Immature natural killer cell (primary cell): ENCODE results near the gene PRICKLE2. TPM values are rescaled to one million over a fixed set of nuclear protein-coding genes. Genes with fewer than 3 reads are reported as not detected.

Experiments used
- DNase-seq, 3 donors: peaks; one replicate each; pipeline ENCODE4 v3.0.0; 2022; ENCODE audit warnings: mixed read lengths in 1 of 3
- H3K27ac Mint-ChIP-seq, 6 donors: one replicate each; pipeline ENCODE4 v1.8.0; 2020; ENCODE audit warnings: mixed read lengths in 6 of 6, mild to moderate bottlenecking in 5 of 6, inconsistent platforms in 4 of 6, moderate library complexity in 3 of 6
- H3K27me3 Mint-ChIP-seq, 3 donors: one replicate each; pipeline ENCODE4 v1.8.0; 2020 to 2021; ENCODE audit warnings: low read depth in 3 of 3, mild to moderate bottlenecking in 3 of 3, mixed read lengths in 3 of 3, moderate library complexity in 3 of 3, inconsistent platforms in 1 of 3
- H3K36me3 Mint-ChIP-seq, 3 donors: one replicate each; pipeline ENCODE4 v1.8.0; 2020; ENCODE audit warnings: mixed read lengths in 3 of 3, inconsistent platforms in 2 of 3, mild to moderate bottlenecking in 2 of 3
- H3K4me1 Mint-ChIP-seq, 2 donors: one replicate each; pipeline ENCODE4 v1.8.0; 2020; ENCODE audit warnings: inconsistent platforms in 2 of 2, mild to moderate bottlenecking in 2 of 2, mixed read lengths in 2 of 2, moderate library complexity in 1 of 2
- H3K4me3 Mint-ChIP-seq, 5 donors: one replicate each; pipeline ENCODE4 v1.8.0; 2020; ENCODE audit warnings: mild to moderate bottlenecking in 5 of 5, mixed read lengths in 5 of 5, inconsistent platforms in 3 of 5, moderate library complexity in 3 of 5
- H3K9me3 Mint-ChIP-seq, 6 donors: one replicate each; pipeline ENCODE4 v1.8.0; 2020; ENCODE audit warnings: mild to moderate bottlenecking in 6 of 6, mixed read lengths in 6 of 6, inconsistent platforms in 4 of 6, moderate library complexity in 3 of 6
- polyA plus RNA-seq, 3 donors: library from polyadenylated mRNA; unstranded; fragments of 300-500 nt; fragmentation: Illumina TruSeq; gene quantifications; one replicate each; pipeline ENCODE4 v1.2.3, GENCODE V29; 2021

The PRICKLE2 gene
- under 1 TPM; 0.19 to 0.64 (median 0.43) TPM for polyA plus RNA-seq

GRCh38 chr3:64224826-64225610 lies at the start of gene PRICKLE2:
TSS of gene PRICKLE2 (minus strand) at chr3:64225466. CDS start at chr3:64198927, 26,539 bp downstream.
- H3K9me3 Mint-ChIP-seq: peaks cover 0 to 1% (median 0%) of the 10 kb centered on the region in 6 donors
- H3K4me1 Mint-ChIP-seq: peaks cover 2 to 6% of the 10 kb centered on the region in 2 donors
- no peaks in the 10 kb centered on the region for H3K36me3 Mint-ChIP-seq
- no peaks in the 10 kb centered on the region for H3K27me3 Mint-ChIP-seq
- H3K4me3 Mint-ChIP-seq: peak within 1 kb of the TSS; percentile 43 to 85 (median 72)
- peak in 2 of 3 donors; percentile 14 to 15 for DNase-seq
- peak within 1 kb of the TSS in 4 of 6 donors; percentile 32 to 90 (median 72) for H3K27ac Mint-ChIP-seq

- Mint-ChIP-seq H3K4me3 (no peak overlapping the region), H3K27ac (no peak overlapping the region), H3K36me3 (peaks cover 0 to 6% (median 0%) of the 10 kb centered on the region in 3 donors), H3K4me1 (no peaks in the 10 kb centered on the region), H3K9me3 (peaks cover 0 to 6% (median under 1%) of the 10 kb centered on the region in 6 donors), H3K27me3 (peaks cover 0 to 2% (median 0%) of the 10 kb centered on the region in 3 donors)
- DNase-seq: no peak
Observed at GRCh38 chr3:64272842-64273241, 47.6 kb upstream of the PRICKLE2 start.

- Mint-ChIP-seq H3K27me3 (peaks cover 0 to 2% (median 0%) of the 10 kb centered on the region in 3 donors), H3K4me3 (no peak overlapping the region), H3K27ac (no peak overlapping the region), H3K36me3 (peaks cover 0 to 6% (median 0%) of the 10 kb centered on the region in 3 donors), H3K4me1 (no peaks in the 10 kb centered on the region), H3K9me3 (peaks cover 0 to 6% (median under 1%) of the 10 kb centered on the region in 6 donors)
- no peak for DNase-seq
Observed at GRCh38 chr3:64272271-64272670, 47.0 kb upstream of the PRICKLE2 start.

GRCh38 chr3:64271631-64272030 lies 46.4 kb upstream of the PRICKLE2 start:
- H3K4me1 Mint-ChIP-seq: no peaks in the 10 kb centered on the region
- no peak overlapping the region for H3K4me3 Mint-ChIP-seq
- H3K9me3 Mint-ChIP-seq: peaks cover 0 to 6% (median under 1%) of the 10 kb centered on the region in 6 donors
- H3K27ac Mint-ChIP-seq: no peak overlapping the region
- peaks cover 0 to 6% (median 0%) of the 10 kb centered on the region in 3 donors for H3K36me3 Mint-ChIP-seq
- peaks cover 0 to 2% (median 0%) of the 10 kb centered on the region in 3 donors for H3K27me3 Mint-ChIP-seq
- DNase-seq: no peak

GRCh38 chr3:64270866-64271260 lies 45.6 kb upstream of the PRICKLE2 start:
- peaks cover 0 to 2% (median 2%) of the 10 kb centered on the region in 3 donors for H3K27me3 Mint-ChIP-seq
- H3K36me3 Mint-ChIP-seq: peaks cover 0 to 6% (median 0%) of the 10 kb centered on the region in 3 donors
- no peak for DNase-seq
- H3K4me3 Mint-ChIP-seq: no peak overlapping the region
- peaks cover 0 to 6% (median 2%) of the 10 kb centered on the region in 6 donors for H3K9me3 Mint-ChIP-seq
- H3K27ac Mint-ChIP-seq: no peak overlapping the region
- H3K4me1 Mint-ChIP-seq: no peaks in the 10 kb centered on the region

GRCh38 chr3:64270142-64270865 lies 45.0 kb upstream of the PRICKLE2 start:
- peaks cover 0 to 2% (median 2%) of the 10 kb centered on the region in 3 donors for H3K27me3 Mint-ChIP-seq
- H3K27ac Mint-ChIP-seq: no peak overlapping the region
- no peak overlapping the region for H3K4me3 Mint-ChIP-seq
- H3K4me1 Mint-ChIP-seq: no peaks in the 10 kb centered on the region
- H3K36me3 Mint-ChIP-seq: peaks cover 0 to 6% (median 0%) of the 10 kb centered on the region in 3 donors
- H3K9me3 Mint-ChIP-seq: peaks cover 0 to 6% (median 2%) of the 10 kb centered on the region in 6 donors
- DNase-seq: no peak

GRCh38 chr3:64268926-64269325 lies 43.7 kb upstream of the PRICKLE2 start:
- Mint-ChIP-seq H3K4me1 (no peaks in the 10 kb centered on the region), H3K36me3 (peaks cover 0 to 6% (median 0%) of the 10 kb centered on the region in 3 donors), H3K4me3 (no peak overlapping the region), H3K27me3 (peaks cover 0 to 2% (median 2%) of the 10 kb centered on the region in 3 donors), H3K27ac (no peak overlapping the region), H3K9me3 (peaks cover 0 to 6% (median 2%) of the 10 kb centered on the region in 6 donors)
- no peak for DNase-seq

- H3K36me3 Mint-ChIP-seq: peaks cover 0 to 6% (median 0%) of the 10 kb centered on the region in 3 donors
- H3K4me1 Mint-ChIP-seq: no peaks in the 10 kb centered on the region
- peaks cover 0 to 6% (median 2%) of the 10 kb centered on the region in 6 donors for H3K9me3 Mint-ChIP-seq
- H3K4me3 Mint-ChIP-seq: no peak overlapping the region
- no peak for DNase-seq
- H3K27ac Mint-ChIP-seq: no peak overlapping the region
- peaks cover 0 to 2% (median 2%) of the 10 kb centered on the region in 3 donors for H3K27me3 Mint-ChIP-seq
Observed at GRCh38 chr3:64267721-64268604, 42.7 kb upstream of the PRICKLE2 start.

GRCh38 chr3:64266983-64267382 lies 41.7 kb upstream of the PRICKLE2 start:
- H3K4me3 Mint-ChIP-seq: no peak overlapping the region
- H3K27me3 Mint-ChIP-seq: peaks cover 0 to 4% (median 2%) of the 10 kb centered on the region in 3 donors
- DNase-seq: no peak

GRCh38 chr3:64266065-64266931 lies 41.0 kb upstream of the PRICKLE2 start:
- peaks cover 0 to 4% (median 2%) of the 10 kb centered on the region in 3 donors for H3K27me3 Mint-ChIP-seq
- no peak for DNase-seq
- H3K27ac Mint-ChIP-seq: no peak overlapping the region
- H3K36me3 Mint-ChIP-seq: peaks cover 0 to 6% (median 0%) of the 10 kb centered on the region in 3 donors
- H3K4me3 Mint-ChIP-seq: no peak overlapping the region
- no peaks in the 10 kb centered on the region for H3K4me1 Mint-ChIP-seq
- peaks cover 0 to 6% (median 2%) of the 10 kb centered on the region in 6 donors for H3K9me3 Mint-ChIP-seq

More at GRCh38 chr3:64266983-64267382, 41.7 kb upstream of the PRICKLE2 start:
- Mint-ChIP-seq H3K4me1 (no peaks in the 10 kb centered on the region), H3K27ac (no peak overlapping the region), H3K9me3 (peaks cover 0 to 6% (median 2%) of the 10 kb centered on the region in 6 donors), H3K36me3 (peaks cover 0 to 6% (median 0%) of the 10 kb centered on the region in 3 donors)

GRCh38 chr3:64265646-64266045 lies 40.4 kb upstream of the PRICKLE2 start:
- H3K4me1 Mint-ChIP-seq: no peaks in the 10 kb centered on the region
- H3K9me3 Mint-ChIP-seq: peaks cover 0 to 6% (median under 1%) of the 10 kb centered on the region in 6 donors
- no peak for DNase-seq
- no peak overlapping the region for H3K27ac Mint-ChIP-seq
- H3K4me3 Mint-ChIP-seq: no peak overlapping the region
- H3K27me3 Mint-ChIP-seq: peaks cover 0 to 4% (median 2%) of the 10 kb centered on the region in 3 donors
- peaks cover 0 to 6% (median 0%) of the 10 kb centered on the region in 3 donors for H3K36me3 Mint-ChIP-seq

GRCh38 chr3:64264501-64265109 lies 39.3 kb upstream of the PRICKLE2 start:
- H3K36me3 Mint-ChIP-seq: peaks cover 0 to 6% (median 0%) of the 10 kb centered on the region in 3 donors
- no peak overlapping the region for H3K4me3 Mint-ChIP-seq
- peaks cover 0 to 4% (median 2%) of the 10 kb centered on the region in 3 donors for H3K27me3 Mint-ChIP-seq
- H3K9me3 Mint-ChIP-seq: peaks cover 0 to 6% (median 1%) of the 10 kb centered on the region in 6 donors
- DNase-seq: no peak
- no peak overlapping the region for H3K27ac Mint-ChIP-seq
- no peaks in the 10 kb centered on the region for H3K4me1 Mint-ChIP-seq
